GM23338 (cell line): Measurements from ENCODE around the gene KIRREL3. TPM values are rescaled to one million over a fixed set of nuclear protein-coding genes. Genes with fewer than 3 reads are reported as not detected.

Experiments
- ATAC-seq: fragments of 200-7000 bp; cut with Tn5 transposase; 3 replicates; pipeline ENCODE4 v1.9.1; 2020
- DNase-seq: peaks from one replicate; pipeline ENCODE4 v3.0.0-alpha.2; 2015; ENCODE audit warnings: low spot score
- H2AFZ ChIP-seq: fragments of 200-600 bp; sonication (generic); 2 replicates; pipeline ENCODE4 v1.8.0; 2016; ENCODE audit warnings: antibody characterized with exemption, mild to moderate bottlenecking, moderate library complexity
- H3F3A ChIP-seq: fragments of 200-600 bp; sonication (generic); replicated peaks from 2 replicates; pipeline ENCODE4 v1.8.0; 2017; ENCODE audit warnings: antibody characterized with exemption, mixed run types, low read depth
- H3K27ac ChIP-seq: fragments of 200-600 bp; sonication (generic); 2 replicates; pipeline ENCODE4 v1.6.1; 2016; ENCODE audit warnings: low read depth
- H3K27me3 ChIP-seq: fragments of 200-600 bp; sonication (generic); 2 replicates; pipeline ENCODE4 v1.8.0; 2016; ENCODE audit warnings: mild to moderate bottlenecking, mixed run types, moderate library complexity; ENCODE audit not compliant: insufficient read depth
- H3K36me3 ChIP-seq: fragments of 200-600 bp; sonication (generic); 2 replicates; pipeline ENCODE4 v1.8.0; 2016; ENCODE audit warnings: mild to moderate bottlenecking; ENCODE audit not compliant: insufficient read depth
- H3K4me1 ChIP-seq: fragments of 200-600 bp; sonication (generic); 2 replicates; pipeline ENCODE4 v1.8.0; 2016; ENCODE audit warnings: mild to moderate bottlenecking, moderate library complexity; ENCODE audit not compliant: insufficient read depth
- H3K4me2 ChIP-seq: fragments of 200-600 bp; sonication (generic); 2 replicates; pipeline ENCODE4 v1.7.1; 2017; ENCODE audit warnings: mixed run types
- H3K4me3 ChIP-seq: fragments of 200-600 bp; sonication (generic); 2 replicates; pipeline ENCODE4 v1.6.1; 2016; ENCODE audit warnings: mixed run types
- H3K79me2 ChIP-seq: fragments of 200-600 bp; sonication (generic); replicated peaks from 2 replicates; pipeline ENCODE4 v1.8.0; 2017; ENCODE audit warnings: mild to moderate bottlenecking; ENCODE audit not compliant: insufficient read depth
- H3K9me2 ChIP-seq: fragments of 200-600 bp; sonication (generic); 2 replicates; pipeline ENCODE4 v1.8.0; 2017; ENCODE audit not compliant: insufficient read depth
- H4K20me1 ChIP-seq: fragments of 200-600 bp; sonication (generic); replicated peaks from 2 replicates; pipeline ENCODE4 v1.8.0; 2017; ENCODE audit warnings: mild to moderate bottlenecking; ENCODE audit not compliant: insufficient read depth
- H3K27ac Mint-ChIP-seq: 2 replicates; pipeline ENCODE4 v1.8.0; 2020; ENCODE audit warnings: inconsistent platforms, mild to moderate bottlenecking, moderate library complexity, mixed read lengths
- H3K27me3 Mint-ChIP-seq: 3 replicates; pipeline ENCODE4 v1.8.0; 2022; ENCODE audit warnings: low read depth, mild to moderate bottlenecking, moderate library complexity, mixed read lengths, inconsistent platforms; ENCODE audit not compliant: insufficient read depth, poor library complexity
- H3K36me3 Mint-ChIP-seq: 3 replicates; pipeline ENCODE4 v1.8.0; 2021; ENCODE audit warnings: low read depth, mild to moderate bottlenecking, inconsistent platforms, moderate library complexity, mixed read lengths
- H3K4me1 Mint-ChIP-seq: 3 replicates; pipeline ENCODE4 v1.8.0; 2020; ENCODE audit warnings: mild to moderate bottlenecking, inconsistent platforms, mixed read lengths
- H3K4me3 Mint-ChIP-seq: 3 replicates; pipeline ENCODE4 v1.8.0; 2021; ENCODE audit warnings: moderate library complexity, mild to moderate bottlenecking, inconsistent platforms, mixed read lengths
- H3K9me3 Mint-ChIP-seq: 3 replicates; pipeline ENCODE4 v1.8.0; 2020; ENCODE audit warnings: moderate library complexity, mild to moderate bottlenecking, inconsistent platforms, mixed read lengths
- CTCF ChIP-seq, 2 experiments: fragments of 200-600 bp in 1 of 2; sonication (generic) in 1 of 2; conservative IDR thresholded peaks; 2 replicates each; pipeline versions ENCODE4 v1.5.1 to v1.6.1; 2016 to 2017; ENCODE audit warnings: antibody characterized with exemption in 2 of 2, low read depth in 2 of 2, mild to moderate bottlenecking in 2 of 2, moderate library complexity in 1 of 2
- ETS1 ChIP-seq: IDR thresholded peaks from 2 replicates; pipeline ENCODE4 v1.6.1; 2016; ENCODE audit warnings: antibody characterized with exemption
- EZH2 ChIP-seq: fragments of 200-600 bp; sonication (generic); IDR thresholded peaks from one replicate; pipeline ENCODE4 v1.8.0; 2017; ENCODE audit warnings: antibody characterized with exemption, mild to moderate bottlenecking, low read depth; ENCODE audit not compliant: unreplicated experiment
- EZH2phosphoT487 ChIP-seq: fragments of 200-600 bp; sonication (generic); IDR thresholded peaks from one replicate; pipeline ENCODE4 v1.8.1; 2018; ENCODE audit warnings: antibody characterized with exemption; ENCODE audit not compliant: unreplicated experiment
- JUNB ChIP-seq: IDR thresholded peaks from one replicate; pipeline ENCODE4 v1.6.1; 2016; ENCODE audit warnings: antibody characterized with exemption; ENCODE audit not compliant: unreplicated experiment
- NANOG ChIP-seq: IDR thresholded peaks from 2 replicates; pipeline ENCODE4 v1.6.1; 2016; ENCODE audit warnings: antibody characterized with exemption, borderline replicate concordance
- POLR2AphosphoS5 ChIP-seq: IDR thresholded peaks from 2 replicates; pipeline ENCODE4 v1.6.1; 2016; ENCODE audit warnings: antibody characterized with exemption, low read depth
- REST ChIP-seq: IDR thresholded peaks from one replicate; pipeline ENCODE4 v1.6.1; 2018; ENCODE audit warnings: antibody characterized with exemption; ENCODE audit not compliant: unreplicated experiment
- STAT1 ChIP-seq: IDR thresholded peaks from one replicate; pipeline ENCODE4 v1.6.1; 2016; ENCODE audit warnings: antibody characterized with exemption; ENCODE audit not compliant: unreplicated experiment
- ZNF114 ChIP-seq: fragments of 250-450 bp; sonication (Bioruptor Pico); IDR thresholded peaks from 2 replicates; pipeline ENCODE4 v1.5.0; 2020; ENCODE audit warnings: mild to moderate bottlenecking, moderate library complexity
- ZNF331 ChIP-seq: fragments of 250-450 bp; sonication (Bioruptor Pico); IDR thresholded peaks from 2 replicates; pipeline ENCODE4 v1.5.0; 2020; ENCODE audit warnings: low read depth, mild to moderate bottlenecking, moderate library complexity
- polyA plus RNA-seq: library from polyadenylated mRNA; unstranded; fragments of >200 nt; fragmentation: Nextera tagmentation; extraction: Ambion mirVana; gene quantifications from 2 replicates; pipeline ENCODE4 v1.2.1, GENCODE V29; 2016
- total RNA-seq: library from RNA; depleted of rRNA; stranded (reverse); fragments of >200 nt; shearing (Covaris generic); gene quantifications from 2 replicates; pipeline ENCODE4 v1.2.3, GENCODE V29; 2014

KIRREL3 gene
- total and polyA plus RNA-seq, 2 experiments from 2014 or later, result 0.13 to 1.5 TPM

- Histone ChIP-seq H3K36me3 (no peaks in the 10 kb centered on the region), H3K9me2 (no peaks in the 10 kb centered on the region), H2AFZ (no peak overlapping the region), H3K27me3 (no peaks in the 10 kb centered on the region), H3K27ac (no peak overlapping the region), H3F3A (no peaks in the 10 kb centered on the region), H3K4me1 (no peaks in the 10 kb centered on the region), H4K20me1 (peaks cover 7% of the 10 kb centered on the region), H3K4me2 (no peak overlapping the region), H3K4me3 (no peak overlapping the region), H3K79me2 (peaks cover 31% of the 10 kb centered on the region)
- ATAC-seq (no peak), DNase-seq (no peak)
- no peaks in the 10 kb centered on the region for H3K36me3 Mint-ChIP-seq
- no peak overlapping the region for H3K4me3 Mint-ChIP-seq
- TF ChIP-seq NANOG, result no peak
- TF ChIP-seq CTCF (conservative IDR thresholded peaks at IDR 0.05; ENCODE audit: low read depth in 2 of 2), result no peak
- TF ChIP-seq ZNF331 (CRISPR knock-in tag), result no peak
- TF ChIP-seq STAT1, result no peak
- TF ChIP-seq REST, result no peak
- TF ChIP-seq POLR2AphosphoS5, result no peak
- no peaks in the 10 kb centered on the region for H3K9me3 Mint-ChIP-seq
- H3K27me3 Mint-ChIP-seq, result peaks cover 9% of the 10 kb centered on the region
- peaks cover 2% of the 10 kb centered on the region; the same call in 2 of the 3 replicates for H3K4me1 Mint-ChIP-seq
- no peak overlapping the region for H3K27ac Mint-ChIP-seq
Measured at GRCh38 chr11:126380909-126381308, 619.7 kb downstream of the KIRREL3 start.

- Histone ChIP-seq H3K4me2 (no peak overlapping the region), H3K4me3 (no peak overlapping the region), H3K27ac (no peak overlapping the region), H3K27me3 (no peaks in the 10 kb centered on the region), H2AFZ (no peak overlapping the region), H4K20me1 (peaks cover 7% of the 10 kb centered on the region), H3F3A (no peaks in the 10 kb centered on the region), H3K4me1 (no peaks in the 10 kb centered on the region), H3K9me2 (no peaks in the 10 kb centered on the region), H3K36me3 (no peaks in the 10 kb centered on the region), H3K79me2 (peaks cover 36% of the 10 kb centered on the region)
- no peak for ATAC-seq
- Mint-ChIP-seq H3K36me3 (no peaks in the 10 kb centered on the region), H3K4me3 (no peak overlapping the region), H3K27ac (no peak overlapping the region), H3K4me1 (peaks cover 3% of the 10 kb centered on the region; the same call in 2 of the 3 replicates), H3K9me3 (no peaks in the 10 kb centered on the region), H3K27me3 (peaks cover 2% of the 10 kb centered on the region)
- no peak for DNase-seq
- no peak for TF ChIP-seq EZH2
- no peak for TF ChIP-seq ETS1
- no peak for TF ChIP-seq REST
- TF ChIP-seq JUNB, result no peak
- TF ChIP-seq CTCF (conservative IDR thresholded peaks at IDR 0.05; ENCODE audit: low read depth in 2 of 2), result no peak
- TF ChIP-seq EZH2phosphoT487, result no peak
- no peak for TF ChIP-seq STAT1
- no peak for TF ChIP-seq ZNF114
Measured at GRCh38 chr11:126378763-126379162, 621.8 kb downstream of the KIRREL3 start.
